IMR-90 (cell line): Measurements from ENCODE around the gene COQ2.

ENCODE experiments used
- RFX5 ChIP-seq: IDR thresholded peaks from 2 replicates; pipeline ENCODE4 v1.8.0; 2012; ENCODE audit warnings: low read depth, mild to moderate bottlenecking, low read length, moderate library complexity
- TF ChIP-seq, protein P1 (sequence below): conservative IDR thresholded peaks from 2 replicates; pipeline ENCODE4 v1.5.1; 2012; ENCODE audit warnings: mild to moderate bottlenecking, low read depth, low read length, improper control_type of control experiment

DNA sequence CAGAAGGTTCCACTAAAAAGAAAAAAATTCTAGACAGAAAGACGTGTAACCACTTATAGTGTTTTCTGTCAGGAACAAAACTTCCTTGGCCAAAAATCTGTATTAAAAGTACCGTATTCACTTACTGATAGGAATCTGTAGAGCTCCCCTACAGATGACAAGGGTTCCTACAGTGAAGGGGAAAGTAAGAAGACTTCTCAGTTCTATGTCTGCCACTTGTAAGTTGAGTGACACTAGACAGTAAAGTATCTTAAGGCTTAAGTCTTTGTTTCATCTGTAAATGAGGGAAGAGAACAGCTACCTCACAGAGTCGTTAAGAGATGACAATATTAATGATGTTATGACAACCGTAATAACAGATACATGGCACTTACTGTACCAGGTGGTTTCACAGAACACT, 3.3 kb downstream of the COQ2 start:
- no peak for TF ChIP-seq RFX5
- TF ChIP-seq, protein P1, sequence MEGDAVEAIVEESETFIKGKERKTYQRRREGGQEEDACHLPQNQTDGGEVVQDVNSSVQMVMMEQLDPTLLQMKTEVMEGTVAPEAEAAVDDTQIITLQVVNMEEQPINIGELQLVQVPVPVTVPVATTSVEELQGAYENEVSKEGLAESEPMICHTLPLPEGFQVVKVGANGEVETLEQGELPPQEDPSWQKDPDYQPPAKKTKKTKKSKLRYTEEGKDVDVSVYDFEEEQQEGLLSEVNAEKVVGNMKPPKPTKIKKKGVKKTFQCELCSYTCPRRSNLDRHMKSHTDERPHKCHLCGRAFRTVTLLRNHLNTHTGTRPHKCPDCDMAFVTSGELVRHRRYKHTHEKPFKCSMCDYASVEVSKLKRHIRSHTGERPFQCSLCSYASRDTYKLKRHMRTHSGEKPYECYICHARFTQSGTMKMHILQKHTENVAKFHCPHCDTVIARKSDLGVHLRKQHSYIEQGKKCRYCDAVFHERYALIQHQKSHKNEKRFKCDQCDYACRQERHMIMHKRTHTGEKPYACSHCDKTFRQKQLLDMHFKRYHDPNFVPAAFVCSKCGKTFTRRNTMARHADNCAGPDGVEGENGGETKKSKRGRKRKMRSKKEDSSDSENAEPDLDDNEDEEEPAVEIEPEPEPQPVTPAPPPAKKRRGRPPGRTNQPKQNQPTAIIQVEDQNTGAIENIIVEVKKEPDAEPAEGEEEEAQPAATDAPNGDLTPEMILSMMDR, result no peak
